Measurements from ENCODE around the gene ZNRD2.
"Not testable (repeated sequence)": the region's sequence is repeated elsewhere in the genome, so short reads cannot be mapped to it uniquely, and the experiment has no call there.

Gene ZNRD2

GRCh38 chr11:65563601-65564000, 6.7 kb upstream of the ZNRD2 start:
- TF ChIP-seq MAX (IDR thresholded peaks at IDR 0.05; ENCODE audit: low read depth, low read length): no peak
- TF ChIP-seq CTCF (IDR thresholded peaks at IDR 0.05; ENCODE audit: low read depth, low read length): no peak
- TF ChIP-seq POLR2A (IDR thresholded peaks at IDR 0.05; ENCODE audit: extremely low read depth, insufficient read length): no peak
- DNase-seq (ENCODE audit: low read depth): no peak
- no peak overlapping the region for H3K4me3 ChIP-seq (ENCODE audit: low read depth, low read length)

GRCh38 chr11:65564879-65565559, 5.3 kb upstream of the ZNRD2 start:
- not testable (repeated sequence) for H3K4me3 ChIP-seq (ENCODE audit: low read depth, low read length); DNase-seq (ENCODE audit: low read depth)

GRCh38 chr11:65565624-65566453, 4.4 kb upstream of the ZNRD2 start:
- no peak overlapping the region for H3K4me3 ChIP-seq (ENCODE audit: low read depth, low read length)
- DNase-seq (ENCODE audit: low read depth): no peak
- TF ChIP-seq MAX (IDR thresholded peaks at IDR 0.05; ENCODE audit: low read depth, low read length) (no peak), POLR2A (IDR thresholded peaks at IDR 0.05; ENCODE audit: extremely low read depth, insufficient read length) (no peak), CTCF (IDR thresholded peaks at IDR 0.05; ENCODE audit: low read depth, low read length) (no peak), MYC (IDR thresholded peaks at IDR 0.05; ENCODE audit: low read depth, low read length) (no peak)

GRCh38 chr11:65569164-65569972, 909 bp upstream of the ZNRD2 start:
- DNase-seq (ENCODE audit: low read depth): no peak
- TF ChIP-seq MAX (IDR thresholded peaks at IDR 0.05; ENCODE audit: low read depth, low read length): no peak; the same call in 1 of the 2 replicates
- peak; percentile 39; the same call in 1 of the 2 replicates for TF ChIP-seq MYC (IDR thresholded peaks at IDR 0.05; ENCODE audit: low read depth, low read length)
- peak overlapping the region; percentile 78 for H3K4me3 ChIP-seq (ENCODE audit: low read depth, low read length)

- DNase-seq (ENCODE audit: low read depth): no peak
- TF ChIP-seq MYC (IDR thresholded peaks at IDR 0.05; ENCODE audit: low read depth, low read length): no peak
- no peak for TF ChIP-seq POLR2A (IDR thresholded peaks at IDR 0.05; ENCODE audit: extremely low read depth, insufficient read length)
- TF ChIP-seq CTCF (IDR thresholded peaks at IDR 0.05; ENCODE audit: low read depth, low read length): no peak
- no peak for TF ChIP-seq MAX (IDR thresholded peaks at IDR 0.05; ENCODE audit: low read depth, low read length)
- peak overlapping the region; percentile 78 for H3K4me3 ChIP-seq (ENCODE audit: low read depth, low read length)
Measured at GRCh38 chr11:65571420-65571819, 1.1 kb downstream of the ZNRD2 start.

GRCh38 chr11:65571940-65572339, 1.7 kb downstream of the ZNRD2 start:
- TF ChIP-seq MAX (IDR thresholded peaks at IDR 0.05; ENCODE audit: low read depth, low read length) (no peak; the same call in 1 of the 2 replicates), CTCF (IDR thresholded peaks at IDR 0.05; ENCODE audit: low read depth, low read length) (peak; percentile 3)
- DNase-seq (ENCODE audit: low read depth): peak; percentile 65
- H3K4me3 ChIP-seq (ENCODE audit: low read depth, low read length): peak overlapping the region; percentile 78

All from NB4 (cell line).